OCI-LY7 (cell line): Measurements from ENCODE around the gene CFAP73. TPM values are rescaled to one million over a fixed set of nuclear protein-coding genes. Genes with fewer than 3 reads are reported as not detected.

Source experiments
- BruUV-seq: library from RNA; stranded (reverse); fragments of 400-500 nt; replicated peaks from 2 replicates; lab custom pipeline; 2021; lab: Mats Ljungman, UMichigan
- CTCF ChIA-PET: fragments of 300-600 bp; sonication (Branson Sonifier 250); formaldehyde crosslinking; loops from one replicate; lab custom pipeline; 2022; ENCODE audit warnings: antibody characterized with exemption; ENCODE audit not compliant: unreplicated experiment; lab: Charles Lee
- POLR2A ChIA-PET: fragments of 300-600 bp; sonication (Branson Sonifier 250); formaldehyde crosslinking; loops from one replicate; lab custom pipeline; 2022; ENCODE audit warnings: antibody characterized with exemption; lab: Charles Lee
- DNase-seq: peaks from one replicate; pipeline ENCODE4 v3.0.0-alpha.2; 2015; ENCODE audit warnings: low spot score
- H2AFZ ChIP-seq: fragments of 200-600 bp; sonication (generic), shearing (Covaris generic); 2 replicates; pipeline ENCODE4 v1.6.1; 2014; ENCODE audit warnings: mild to moderate bottlenecking, antibody characterized with exemption, low read length, moderate library complexity
- H3K27ac ChIP-seq: fragments of 200-600 bp; sonication (generic); 2 replicates; pipeline ENCODE4 v1.5.1; 2014; ENCODE audit warnings: mixed run types, low read depth, mild to moderate bottlenecking, moderate library complexity, low read length, inconsistent platforms; ENCODE audit not compliant: poor library complexity, severe bottlenecking
- H3K36me3 ChIP-seq: fragments of 200-600 bp; sonication (generic); 2 replicates; pipeline ENCODE4 v1.6.1; 2014; ENCODE audit warnings: mild to moderate bottlenecking, antibody characterized with exemption, low read length, moderate library complexity, mixed read lengths; ENCODE audit not compliant: insufficient read depth
- H3K4me1 ChIP-seq: fragments of 200-600 bp; sonication (generic); 2 replicates; pipeline ENCODE4 v1.5.1; 2014; ENCODE audit warnings: mild to moderate bottlenecking, low read length; ENCODE audit not compliant: insufficient read depth, poor library complexity, severe bottlenecking
- H3K4me2 ChIP-seq: fragments of 200-600 bp; sonication (generic); 2 replicates; pipeline ENCODE4 v1.6.1; 2014; ENCODE audit warnings: mild to moderate bottlenecking, low read length
- H3K4me3 ChIP-seq: fragments of 200-600 bp; sonication (generic); 2 replicates; pipeline ENCODE4 v1.5.1; 2014; ENCODE audit warnings: mild to moderate bottlenecking, low read depth, low read length; ENCODE audit not compliant: poor library complexity, severe bottlenecking
- H3K79me2 ChIP-seq: fragments of 200-600 bp; sonication (generic); 2 replicates; pipeline ENCODE4 v1.6.1; 2016; ENCODE audit warnings: low read depth, mild to moderate bottlenecking, low read length, moderate library complexity, mixed read lengths; ENCODE audit not compliant: insufficient read depth
- H3K9me2 ChIP-seq: fragments of 200-600 bp; sonication (generic); 2 replicates; pipeline ENCODE4 v1.6.1; 2016; ENCODE audit warnings: mild to moderate bottlenecking, low read length, mixed read lengths; ENCODE audit not compliant: insufficient read depth
- H3K9me3 ChIP-seq: fragments of 200-600 bp; sonication (generic); 2 replicates; pipeline ENCODE4 v1.6.1; 2014; ENCODE audit warnings: mild to moderate bottlenecking, mixed run types, low read length, mixed read lengths
- H4K20me1 ChIP-seq: fragments of 200-600 bp; sonication (generic); 2 replicates; pipeline ENCODE4 v1.6.1; 2014; ENCODE audit warnings: mild to moderate bottlenecking, antibody characterized with exemption, low read length, moderate library complexity, mixed read lengths; ENCODE audit not compliant: insufficient read depth
- CTCF ChIP-seq: fragments of 200-600 bp; sonication (generic); conservative IDR thresholded peaks from 2 replicates; pipeline ENCODE4 v1.5.1; 2014; ENCODE audit warnings: mild to moderate bottlenecking, antibody characterized with exemption, low read length, moderate library complexity, mixed read lengths
- EZH2phosphoT487 ChIP-seq: fragments of 200-600 bp; sonication (generic); IDR thresholded peaks from 2 replicates; pipeline ENCODE4 v1.6.1; 2018; ENCODE audit warnings: low read depth, borderline replicate concordance, mild to moderate bottlenecking, mixed run types, antibody characterized with exemption, low read length, moderate library complexity, mixed read lengths
- intact Hi-C: fragments of 100-400 bp; cut with micrococcal nuclease; formaldehyde crosslinking; loops from one replicate; pipeline ENCODE4 v1.10.0; 2022; ENCODE audit not compliant: unreplicated experiment
- total RNA-seq, 2 experiments: library from RNA; depleted of rRNA in 1 of 2; stranded (reverse); fragments of >200 nt in 1 of 2; shearing (Covaris generic) in 1 of 2; gene quantifications; 2 replicates each; pipeline ENCODE4 v1.2.3, GENCODE V29; 2014 to 2022

Gene CFAP73
- total RNA-seq, 2 experiments from 2014 or later, result 26.9 to 37.4 TPM

GRCh38 chr12:113183030-113183589, 33.6 kb downstream of the CFAP73 start:
- no peak for TF ChIP-seq EZH2phosphoT487
- no peak for TF ChIP-seq CTCF
- Histone ChIP-seq H3K9me2 (no peaks in the 10 kb centered on the region), H3K4me2 (peak overlapping the region; percentile 92), H3K27ac (no peak overlapping the region), H3K4me3 (peak overlapping the region; percentile 92), H2AFZ (no peak overlapping the region), H4K20me1 (peaks cover 12% of the 10 kb centered on the region; the same call in 1 of the 2 replicates), H3K36me3 (peaks cover 68% of the 10 kb centered on the region), H3K79me2 (peaks cover 68% of the 10 kb centered on the region), H3K9me3 (no peaks in the 10 kb centered on the region), H3K4me1 (peaks cover 40% of the 10 kb centered on the region)
- CTCF ChIA-PET, result no interaction called here
- POLR2A ChIA-PET, result interaction anchor here (0.7 to 4.6 kb wide), 2 partner anchors 9 to 36 kb away, joined by 5 to 20 read pairs; no protein-coding TSS in a partner anchor
- BruUV-seq, result no TSS peak
- intact Hi-C loops, result no loop called here
- DNase-seq, result no peak

- H3K27ac ChIP-seq, result peak overlapping the region; percentile 86
- BruUV-seq, result no TSS peak
- intact Hi-C loops, result no loop called here
- no peak for DNase-seq
- ChIA-PET CTCF (interaction anchor here (0.5 to 0.8 kb wide), 2 partner anchors 10 to 29 kb away, joined by 3 to 4 read pairs; no protein-coding TSS in a partner anchor), POLR2A (interaction anchor here (0.6 to 4.6 kb wide), 6 partner anchors 10 to 45 kb away, joined by 3 to 24 read pairs (median 4); partner anchors contain the start of gene TPCN1)
- no peaks in the 10 kb centered on the region for H3K9me2 ChIP-seq
- peak overlapping the region; percentile 92 for H3K4me3 ChIP-seq
- H3K4me1 ChIP-seq, result peaks cover 43% of the 10 kb centered on the region
- H4K20me1 ChIP-seq, result peaks cover 12% of the 10 kb centered on the region; the same call in 1 of the 2 replicates
- H3K79me2 ChIP-seq, result peaks cover 80% of the 10 kb centered on the region
- no peaks in the 10 kb centered on the region for H3K9me3 ChIP-seq
- no peak overlapping the region; the same call in 1 of the 2 replicates for H2AFZ ChIP-seq
- H3K4me2 ChIP-seq, result peak overlapping the region; percentile 92
- TF ChIP-seq CTCF, result no peak; the same call in 1 of the 2 replicates
- no peak for TF ChIP-seq EZH2phosphoT487
- H3K36me3 ChIP-seq, result peaks cover 67% of the 10 kb centered on the region
These were observed 34.8 kb downstream of the CFAP73 start for GRCh38 chr12:113184098-113184899.
